ENCODE results near the gene SLX9.

DNA sequence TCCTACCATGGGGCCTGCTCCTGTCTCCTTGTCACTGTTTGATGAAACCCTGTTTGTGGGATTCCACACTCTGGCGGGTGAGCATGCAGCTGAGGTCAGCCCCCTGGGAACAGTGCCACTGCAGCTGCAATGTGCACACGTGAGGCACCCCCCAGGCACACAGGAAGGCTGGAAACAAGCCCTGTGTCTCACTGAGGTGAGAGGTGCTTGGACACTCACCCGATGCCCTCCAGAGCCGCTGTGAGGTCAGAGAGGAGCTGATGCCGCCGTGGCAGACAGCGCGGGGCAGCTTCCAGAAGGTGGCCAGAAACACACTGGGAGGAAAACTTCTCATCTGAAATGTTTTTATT lies 49.7 kb downstream of the SLX9 start:
- TF ChIP-seq, protein P1, sequence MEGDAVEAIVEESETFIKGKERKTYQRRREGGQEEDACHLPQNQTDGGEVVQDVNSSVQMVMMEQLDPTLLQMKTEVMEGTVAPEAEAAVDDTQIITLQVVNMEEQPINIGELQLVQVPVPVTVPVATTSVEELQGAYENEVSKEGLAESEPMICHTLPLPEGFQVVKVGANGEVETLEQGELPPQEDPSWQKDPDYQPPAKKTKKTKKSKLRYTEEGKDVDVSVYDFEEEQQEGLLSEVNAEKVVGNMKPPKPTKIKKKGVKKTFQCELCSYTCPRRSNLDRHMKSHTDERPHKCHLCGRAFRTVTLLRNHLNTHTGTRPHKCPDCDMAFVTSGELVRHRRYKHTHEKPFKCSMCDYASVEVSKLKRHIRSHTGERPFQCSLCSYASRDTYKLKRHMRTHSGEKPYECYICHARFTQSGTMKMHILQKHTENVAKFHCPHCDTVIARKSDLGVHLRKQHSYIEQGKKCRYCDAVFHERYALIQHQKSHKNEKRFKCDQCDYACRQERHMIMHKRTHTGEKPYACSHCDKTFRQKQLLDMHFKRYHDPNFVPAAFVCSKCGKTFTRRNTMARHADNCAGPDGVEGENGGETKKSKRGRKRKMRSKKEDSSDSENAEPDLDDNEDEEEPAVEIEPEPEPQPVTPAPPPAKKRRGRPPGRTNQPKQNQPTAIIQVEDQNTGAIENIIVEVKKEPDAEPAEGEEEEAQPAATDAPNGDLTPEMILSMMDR (IDR thresholded peaks at IDR 0.05; ENCODE audit: low read length), result no peak
- no peak for TF ChIP-seq EZH2 (IDR thresholded peaks at IDR 0.05; ENCODE audit: borderline replicate concordance, low read length)
